ENCODE data around the gene NPLOC4.
A peak's percentile ranks its signal among the peaks of the same experiment; 100 is the strongest.

GRCh38 chr17:81558941-81559806 is 77.7 kb downstream of the NPLOC4 start:
- TF ChIP-seq CTCF (conservative IDR thresholded peaks at IDR 0.05 in 1 of 2, IDR thresholded peaks at IDR 0.05 in 1 of 2; ENCODE audit: extremely low read depth in 1 of 2, insufficient read depth in 1 of 2, low read depth in 1 of 2, low read length in 2 of 2): peak in 1 of 2 donors; percentile 23
- no peak for TF ChIP-seq EZH2 (IDR thresholded peaks at IDR 0.05; ENCODE audit: borderline replicate concordance, low read length)
